ENCODE data around the gene RNGTT. TPM values are rescaled to one million over a fixed set of nuclear protein-coding genes. Genes with fewer than 3 reads are reported as not detected.

The RNGTT gene
- total RNA-seq, 2 donors from 2014 or later, result 7.8 to 11.4 TPM

GRCh38 chr6:88708197-88708744 is 255.1 kb downstream of the RNGTT start:
- Histone ChIP-seq H3K9me3 (no peaks in the 10 kb centered on the region), H3K27me3 (no peaks in the 10 kb centered on the region), H3K36me3 (no peaks in the 10 kb centered on the region), H3K9ac (ENCODE audit: low read depth in 2 of 2, low read length in 2 of 2) (no peak overlapping the region), H3K27ac (no peak overlapping the region), H3K4me1 (no peaks in the 10 kb centered on the region), H3K4me3 (no peak overlapping the region)
- TF ChIP-seq CTCF (IDR thresholded peaks at IDR 0.05), result no peak
- intact Hi-C loops (cut with DNase I), result no loop called here
- no peak for DNase-seq

- H3K27ac ChIP-seq, result no peak overlapping the region
- H3K36me3 ChIP-seq, result no peaks in the 10 kb centered on the region
- no peaks in the 10 kb centered on the region for H3K27me3 ChIP-seq
- no peaks in the 10 kb centered on the region for H3K4me1 ChIP-seq
- DNase-seq, result no peak
- no peak overlapping the region for H3K4me3 ChIP-seq
- no peak overlapping the region for H3K9ac ChIP-seq (ENCODE audit: low read depth in 2 of 2, low read length in 2 of 2)
- intact Hi-C loops (cut with DNase I), result no loop called here
- no peak for TF ChIP-seq CTCF (IDR thresholded peaks at IDR 0.05)
- H3K9me3 ChIP-seq, result no peaks in the 10 kb centered on the region
Measured at GRCh38 chr6:88705601-88706000, 257.8 kb downstream of the RNGTT start.

GRCh38 chr6:88704980-88705379 is 258.4 kb downstream of the RNGTT start:
- no peaks in the 10 kb centered on the region for H3K9me3 ChIP-seq

GRCh38 chr6:88702956-88703556 is 260.4 kb downstream of the RNGTT start:
- H3K36me3 ChIP-seq, result no peaks in the 10 kb centered on the region
- no peak overlapping the region for H3K27ac ChIP-seq
- TF ChIP-seq CTCF (IDR thresholded peaks at IDR 0.05), result no peak
- no peak for DNase-seq
- H3K27me3 ChIP-seq, result no peaks in the 10 kb centered on the region
- no peaks in the 10 kb centered on the region for H3K9me3 ChIP-seq
- H3K4me3 ChIP-seq, result no peak overlapping the region
- intact Hi-C loops (cut with DNase I), result no loop called here
- H3K4me1 ChIP-seq, result no peaks in the 10 kb centered on the region
- H3K9ac ChIP-seq (ENCODE audit: low read depth in 2 of 2, low read length in 2 of 2), result no peak overlapping the region

More at GRCh38 chr6:88704980-88705379, 258.4 kb downstream of the RNGTT start:
- intact Hi-C loops (cut with DNase I), result no loop called here
- H3K36me3 ChIP-seq, result no peaks in the 10 kb centered on the region
- no peak overlapping the region for H3K4me3 ChIP-seq
- H3K27me3 ChIP-seq, result no peaks in the 10 kb centered on the region
- no peaks in the 10 kb centered on the region for H3K4me1 ChIP-seq
- H3K9ac ChIP-seq (ENCODE audit: low read depth in 2 of 2, low read length in 2 of 2), result no peak overlapping the region
- H3K27ac ChIP-seq, result no peak overlapping the region
- no peak for TF ChIP-seq CTCF (IDR thresholded peaks at IDR 0.05)
- no peak for DNase-seq

- TF ChIP-seq CTCF (IDR thresholded peaks at IDR 0.05), result no peak
- Histone ChIP-seq H3K27ac (no peak overlapping the region), H3K4me1 (no peaks in the 10 kb centered on the region), H3K9ac (ENCODE audit: low read depth in 2 of 2, low read length in 2 of 2) (no peak overlapping the region), H3K9me3 (no peaks in the 10 kb centered on the region), H3K36me3 (no peaks in the 10 kb centered on the region), H3K27me3 (no peaks in the 10 kb centered on the region), H3K4me3 (no peak overlapping the region)
- DNase-seq, result no peak
- intact Hi-C loops (cut with DNase I), result no loop called here
Measured at GRCh38 chr6:88698661-88699060, 264.8 kb downstream of the RNGTT start.

All from colonic mucosa (tissue), 4 donors.